CD14-positive monocyte (primary cell): ENCODE measurements around the gene DCHS1. TPM values are rescaled to one million over a fixed set of nuclear protein-coding genes. Genes with fewer than 3 reads are reported as not detected.

Experiments used
- DNase-seq, 3 donors: peaks; one replicate each; pipeline ENCODE4 v3.0.0-alpha.2; 2011 to 2022
- H2AFZ ChIP-seq: 2 replicates; pipeline ENCODE4 v1.6.0; 2012; ENCODE audit warnings: mild to moderate bottlenecking, low read depth, low read length, inconsistent platforms; ENCODE audit not compliant: insufficient read depth, poor library complexity, severe bottlenecking
- H3K27ac ChIP-seq, 2 donors: 1 replicate in 1 of 2; 2 replicates in 1 of 2; pipeline ENCODE4 v1.5.1; 2012 to 2013; ENCODE audit warnings: low read length in 2 of 2, control low read depth in 1 of 2, inconsistent platforms in 1 of 2, low read depth in 1 of 2, mild to moderate bottlenecking in 1 of 2
- H3K27me3 ChIP-seq, 2 donors: one replicate each; pipeline versions ENCODE4 v1.6.0 to v1.6.1; 2011 to 2013; ENCODE audit warnings: low read length in 2 of 2; ENCODE audit not compliant: control insufficient read depth in 2 of 2, insufficient read depth in 2 of 2
- H3K36me3 ChIP-seq, 2 donors: replicated peaks in 1 of 2; 1 replicate in 1 of 2; 2 replicates in 1 of 2; pipeline versions ENCODE4 v1.5.1 to v1.6.1; 2012 to 2013; ENCODE audit warnings: low read length in 2 of 2, control low read depth in 1 of 2, inconsistent platforms in 1 of 2, mild to moderate bottlenecking in 1 of 2; ENCODE audit not compliant: insufficient read depth in 2 of 2, control insufficient read depth in 1 of 2
- H3K4me1 ChIP-seq, 2 donors: 1 replicate in 1 of 2; 2 replicates in 1 of 2; pipeline versions ENCODE4 v1.5.1 to v1.6.1; 2012 to 2013; ENCODE audit warnings: low read length in 2 of 2, control low read depth in 1 of 2, inconsistent platforms in 1 of 2, mild to moderate bottlenecking in 1 of 2, moderate library complexity in 1 of 2; ENCODE audit not compliant: insufficient read depth in 2 of 2, control insufficient read depth in 1 of 2
- H3K4me2 ChIP-seq: replicated peaks from 2 replicates; pipeline ENCODE3; 2012; ENCODE audit warnings: low read length, moderate library complexity, mild to moderate bottlenecking; ENCODE audit not compliant: poor library complexity, severe bottlenecking; ENCODE audit errors: extremely low read depth
- H3K4me3 ChIP-seq, 3 experiments: fragments of 200-600 bp in 1 of 3; sonication (generic) in 1 of 3; replicated peaks in 1 of 3; 1 replicate in 2 of 3; 2 replicates in 1 of 3; pipeline ENCODE4 v1.5.1; 2011 to 2013; ENCODE audit warnings: low read length in 3 of 3, mild to moderate bottlenecking in 3 of 3, control low read depth in 2 of 3, low read depth in 2 of 3, inconsistent platforms in 1 of 3, moderate library complexity in 1 of 3
- H3K79me2 ChIP-seq: 2 replicates; pipeline ENCODE4 v1.6.0; 2012; ENCODE audit warnings: mild to moderate bottlenecking, control low read depth, inconsistent platforms, low read length, moderate library complexity; ENCODE audit not compliant: insufficient read depth
- H3K9ac ChIP-seq: 2 replicates; pipeline ENCODE4 v1.6.0; 2017; ENCODE audit warnings: low read length, mild to moderate bottlenecking; ENCODE audit not compliant: insufficient read depth, poor library complexity, severe bottlenecking
- H3K9me3 ChIP-seq, 2 donors: replicated peaks in 1 of 2; 1 replicate in 1 of 2; 2 replicates in 1 of 2; pipeline versions ENCODE4 v1.5.1 to v1.6.1; 2012 to 2013; ENCODE audit warnings: low read length in 2 of 2, control low read depth in 1 of 2; ENCODE audit not compliant: control insufficient read depth in 1 of 2, insufficient read depth in 1 of 2
- H4K20me1 ChIP-seq: 2 replicates; pipeline ENCODE4 v1.6.0; 2012; ENCODE audit warnings: mild to moderate bottlenecking, low read length, control low read depth, moderate library complexity; ENCODE audit not compliant: insufficient read depth
- H3K27ac Mint-ChIP-seq, 7 donors: one replicate each; pipeline ENCODE4 v1.8.0; 2020; ENCODE audit warnings: mild to moderate bottlenecking in 7 of 7, mixed read lengths in 7 of 7, moderate library complexity in 6 of 7, inconsistent platforms in 2 of 7
- H3K27me3 Mint-ChIP-seq, 3 donors: one replicate each; pipeline ENCODE4 v1.8.0; 2021 to 2022; ENCODE audit warnings: low read depth in 3 of 3, mild to moderate bottlenecking in 3 of 3, mixed read lengths in 3 of 3, moderate library complexity in 3 of 3, inconsistent platforms in 1 of 3
- H3K36me3 Mint-ChIP-seq, 2 donors: one replicate each; pipeline ENCODE4 v1.8.0; 2020; ENCODE audit warnings: mixed read lengths in 2 of 2, inconsistent platforms in 1 of 2, mild to moderate bottlenecking in 1 of 2
- H3K4me1 Mint-ChIP-seq: one replicate; pipeline ENCODE4 v1.8.0; 2020; ENCODE audit warnings: mild to moderate bottlenecking, mixed read lengths
- H3K4me3 Mint-ChIP-seq, 2 donors: one replicate each; pipeline ENCODE4 v1.8.0; 2020; ENCODE audit warnings: mild to moderate bottlenecking in 2 of 2, mixed read lengths in 2 of 2, moderate library complexity in 1 of 2
- H3K9me3 Mint-ChIP-seq, 7 donors: one replicate each; pipeline ENCODE4 v1.8.0; 2020 to 2022; ENCODE audit warnings: mixed read lengths in 7 of 7, mild to moderate bottlenecking in 6 of 7, moderate library complexity in 6 of 7, inconsistent platforms in 2 of 7
- CTCF ChIP-seq: fragments of 200-600 bp; IDR thresholded peaks from one replicate; pipeline ENCODE4 v1.8.0; 2022; ENCODE audit warnings: antibody characterized with exemption, mild to moderate bottlenecking
- WGBS: methylation state at CpG from one replicate; pipeline ENCODE4 v1.1.5; 2013; ENCODE audit warnings: missing lambda C conversion rate; ENCODE audit not compliant: insufficient coverage; 5-methylcytosine and 5-hydroxymethylcytosine counted together
- intact Hi-C, 2 donors: fragments of 100-400 bp; cut with micrococcal nuclease; formaldehyde crosslinking; loops; one replicate each; pipeline versions ENCODE4 v1.15.0 to v1.15.1; 2023
- polyA plus RNA-seq, 3 donors: library from polyadenylated mRNA; depleted of rRNA in 1 of 3; unstranded in 2 of 3; stranded (reverse) in 1 of 3; fragments of 300-500 nt in 2 of 3; fragments of >200 nt in 1 of 3; fragmentation: Illumina TruSeq in 2 of 3; gene quantifications; 1 replicate in 2 of 3; 2 replicates in 1 of 3; pipeline ENCODE4 v1.2.3, GENCODE V29; 2012 to 2021

Gene DCHS1
- polyA plus RNA-seq, 3 donors = 0.01 to 0.88 (median 0.02) TPM

DNA sequence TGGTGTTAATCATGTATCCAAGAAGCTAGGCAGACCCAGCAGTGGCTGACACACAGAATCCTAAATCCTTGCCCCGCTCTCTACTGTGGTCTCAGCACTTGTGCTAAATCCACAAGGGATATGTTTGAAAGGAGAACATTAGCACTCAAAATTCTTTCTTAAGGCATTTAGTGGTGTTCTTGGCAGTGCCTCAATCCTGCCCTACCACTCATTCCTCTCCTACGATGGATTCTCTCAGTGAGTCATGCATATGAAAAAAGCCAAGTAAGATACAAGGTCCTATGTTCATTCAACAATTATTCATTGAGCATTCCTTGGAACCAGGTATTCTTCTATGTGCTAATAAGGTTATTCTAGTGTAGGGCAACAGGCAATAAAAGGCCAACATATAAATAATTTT, 83.4 kb downstream of the DCHS1 start:
- Mint-ChIP-seq H3K36me3 (peaks cover 10 to 28% of the 10 kb centered on the region in 2 donors), H3K4me3 (no peak overlapping the region), H3K4me1 (peaks cover 15% of the 10 kb centered on the region), H3K27ac (no peak overlapping the region), H3K9me3 (peaks cover 0 to 15% (median 7%) of the 10 kb centered on the region in 7 donors), H3K27me3 (peaks cover 0 to 13% (median 12%) of the 10 kb centered on the region in 3 donors)
- Histone ChIP-seq H3K4me3 (no peak overlapping the region), H3K79me2 (no peaks in the 10 kb centered on the region), H3K9ac (no peak overlapping the region), H3K36me3 (no peaks in the 10 kb centered on the region), H3K9me3 (peaks cover 0 to 9% of the 10 kb centered on the region in 2 donors), H2AFZ (no peak overlapping the region), H3K27ac (no peak overlapping the region), H3K27me3 (peaks cover 0 to 4% of the 10 kb centered on the region in 2 donors), H3K4me1 (peaks cover 2 to 5% of the 10 kb centered on the region in 2 donors), H3K4me2 (no peak overlapping the region), H4K20me1 (no peaks in the 10 kb centered on the region)
- no CpG with 5 or more reads among the region's 2 CpGs for WGBS
- no peak for DNase-seq
- TF ChIP-seq CTCF = no peak
- intact Hi-C loops = no loop called here

DNA sequence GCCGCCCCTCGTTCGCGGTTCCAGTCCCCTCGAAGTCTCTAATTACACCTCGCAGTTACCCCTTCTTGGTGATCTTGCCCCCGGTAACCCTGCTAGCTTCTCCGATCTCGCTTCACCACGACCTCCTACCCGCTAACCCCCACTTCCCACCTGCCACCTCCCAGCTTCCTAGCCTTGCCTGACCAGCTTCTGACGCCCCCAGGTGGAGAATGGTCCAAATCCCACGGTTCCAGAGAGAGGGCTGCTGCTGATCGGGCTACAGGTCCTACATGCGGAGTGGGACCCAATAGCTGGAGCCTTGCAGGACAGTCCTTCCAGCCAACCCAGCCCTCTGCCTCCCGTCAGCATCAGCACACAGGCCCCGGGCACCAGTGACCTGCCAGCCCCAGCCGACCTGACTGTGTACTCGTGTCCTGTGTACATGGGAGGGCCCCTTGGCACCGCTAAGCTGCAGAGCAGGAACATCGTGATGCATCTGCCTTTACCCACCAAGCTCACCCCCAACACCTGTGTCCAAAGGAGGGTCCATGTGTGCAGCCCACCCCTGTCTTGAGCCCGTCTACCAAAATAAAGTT, 84.1 kb downstream of the DCHS1 start:
- peaks cover 10 to 30% of the 10 kb centered on the region in 2 donors for H3K36me3 Mint-ChIP-seq
- Histone ChIP-seq H3K9me3 (peaks cover 0 to 9% of the 10 kb centered on the region in 2 donors), H3K4me1 (no peaks in the 10 kb centered on the region), H3K9ac (no peak overlapping the region), H3K4me3 (no peak overlapping the region), H3K4me2 (no peak overlapping the region), H3K79me2 (no peaks in the 10 kb centered on the region), H4K20me1 (no peaks in the 10 kb centered on the region), H3K27me3 (peaks cover 0 to 4% of the 10 kb centered on the region in 2 donors), H3K27ac (no peak overlapping the region), H3K36me3 (no peaks in the 10 kb centered on the region), H2AFZ (no peak overlapping the region)
- intact Hi-C loops = no loop called here
- peaks cover 9% of the 10 kb centered on the region for H3K4me1 Mint-ChIP-seq
- no peak for TF ChIP-seq CTCF
- 93% methylated on average over 14 of the region's 22 CpGs for WGBS
- DNase-seq = no peak
- no peak overlapping the region for H3K27ac Mint-ChIP-seq
- peaks cover 0 to 15% (median 7%) of the 10 kb centered on the region in 7 donors for H3K9me3 Mint-ChIP-seq
- H3K4me3 Mint-ChIP-seq = no peak overlapping the region
- peaks cover 0 to 13% (median 12%) of the 10 kb centered on the region in 3 donors for H3K27me3 Mint-ChIP-seq

Other genes starting within 250 kb of the DCHS1 start
- 1 to 10 TPM in 2 of 3 donors, under 1 TPM in 1; 0.85 to 2.5 (median 2.4) TPM for gene APBB1, start 236.7 kb downstream of the DCHS1 start, polyA plus RNA-seq
- gene HPX, start 214.8 kb downstream of the DCHS1 start, polyA plus RNA-seq = under 1 TPM in 1 of 3 donors, not detected in 2; 0.40 TPM
- gene TRIM3, start 181.9 kb downstream of the DCHS1 start, polyA plus RNA-seq = 10 to 100 TPM in 1 of 3 donors, 1 to 10 TPM in 2; 1.7 to 36.2 (median 3.3) TPM
- 10 to 100 TPM; 21.6 to 43.8 (median 27.2) TPM for gene ARFIP2, start 174.5 kb downstream of the DCHS1 start, polyA plus RNA-seq
- gene TIMM10B, start 174.3 kb downstream of the DCHS1 start, polyA plus RNA-seq = 10 to 100 TPM; 20.0 to 34.9 (median 22.1) TPM
- 10 to 100 TPM in 1 of 3 donors, under 1 TPM in 2; 0.24 to 21.0 (median 0.59) TPM for gene DNHD1, start 158.5 kb downstream of the DCHS1 start, polyA plus RNA-seq
- 10 to 100 TPM in 2 of 3 donors, 1 to 10 TPM in 1; 7.2 to 14.1 (median 11.9) TPM for gene RRP8, start 52.2 kb downstream of the DCHS1 start, polyA plus RNA-seq
- 100 to 1,000 TPM; 165 to 271 (median 250) TPM for gene ILK, start 52.0 kb downstream of the DCHS1 start, polyA plus RNA-seq
- gene TAF10, start 43.6 kb downstream of the DCHS1 start, polyA plus RNA-seq = 100 to 1,000 TPM; 137 to 233 (median 232) TPM
- 100 to 1,000 TPM; 218 to 359 (median 271) TPM for gene TPP1, start 36.4 kb downstream of the DCHS1 start, polyA plus RNA-seq
- gene MRPL17, start 27.5 kb upstream of the DCHS1 start, polyA plus RNA-seq = 10 to 100 TPM in 2 of 3 donors, 1 to 10 TPM in 1; 8.0 to 14.0 (median 12.8) TPM
- gene OR2AG2, start 116.2 kb upstream of the DCHS1 start, polyA plus RNA-seq = not detected
- not detected for gene OR2AG1, start 127.2 kb upstream of the DCHS1 start, polyA plus RNA-seq
- not detected for gene OR6A2, start 143.9 kb upstream of the DCHS1 start, polyA plus RNA-seq
- not detected for gene OR10A5, start 189.9 kb upstream of the DCHS1 start, polyA plus RNA-seq
- gene OR10A2, start 207.2 kb upstream of the DCHS1 start, polyA plus RNA-seq = not detected
- not detected for gene OR10A4, start 220.8 kb upstream of the DCHS1 start, polyA plus RNA-seq
- not detected for gene OR2D2, start 236.7 kb upstream of the DCHS1 start, polyA plus RNA-seq